Caco-2 (cell line): Measurements from ENCODE around the gene GOLT1A. TPM values are rescaled to one million over a fixed set of nuclear protein-coding genes. Genes with fewer than 3 reads are reported as not detected.
A peak's percentile ranks its signal among the peaks of the same experiment; 100 is the strongest.

ENCODE experiments used
- BruUV-seq: library from RNA; stranded (reverse); fragments of 400-500 nt; replicated peaks from 2 replicates; lab custom pipeline; 2021; lab: Mats Ljungman, UMichigan
- CTCF ChIA-PET: fragments of 300-600 bp; sonication (Branson Sonifier 250); formaldehyde crosslinking; loops from one replicate; lab custom pipeline; 2022; ENCODE audit warnings: antibody characterized with exemption; lab: Charles Lee
- POLR2A ChIA-PET: fragments of 300-600 bp; sonication (Branson Sonifier 250); formaldehyde crosslinking; loops from one replicate; lab custom pipeline; 2022; ENCODE audit warnings: antibody characterized with exemption; lab: Charles Lee
- DNase-seq, 2 experiments: peaks; one replicate each; pipeline versions ENCODE4 v3.0.0 to v3.0.0-alpha.2; 2020 to 2022
- H3K27me3 ChIP-seq: replicated peaks from 2 replicates; pipeline ENCODE4 v1.6.0; 2011; ENCODE audit warnings: low read length; ENCODE audit not compliant: control insufficient read depth, insufficient read depth
- H3K36me3 ChIP-seq: 2 replicates; pipeline ENCODE4 v1.5.1; 2011; ENCODE audit warnings: low read length; ENCODE audit not compliant: control insufficient read depth, insufficient read depth
- H3K4me1 ChIP-seq: fragments of 250-450 bp; sonication (Bioruptor Pico); 2 replicates; pipeline ENCODE4 v1.5.1; 2020; ENCODE audit warnings: mild to moderate bottlenecking
- H3K4me3 ChIP-seq: 2 replicates; pipeline ENCODE4 v1.5.1; 2011; ENCODE audit warnings: low read depth, mild to moderate bottlenecking, control low read depth, low read length
- H3K9me3 ChIP-seq: fragments of 250-450 bp; sonication (Bioruptor Pico); 2 replicates; pipeline ENCODE4 v1.5.1; 2020; ENCODE audit warnings: mild to moderate bottlenecking, moderate library complexity
- H3K27ac Mint-ChIP-seq: one replicate; pipeline ENCODE4 v1.8.0; 2022; ENCODE audit warnings: mixed read lengths; ENCODE audit not compliant: unreplicated experiment
- H3K27me3 Mint-ChIP-seq: one replicate; pipeline ENCODE4 v1.8.0; 2022; ENCODE audit warnings: mixed read lengths; ENCODE audit not compliant: insufficient read depth, unreplicated experiment
- H3K36me3 Mint-ChIP-seq: one replicate; pipeline ENCODE4 v1.8.0; 2022; ENCODE audit warnings: mild to moderate bottlenecking, mixed read lengths; ENCODE audit not compliant: insufficient read depth, unreplicated experiment
- H3K4me1 Mint-ChIP-seq: one replicate; pipeline ENCODE4 v1.8.0; 2022; ENCODE audit warnings: low read depth, mixed read lengths; ENCODE audit not compliant: unreplicated experiment
- H3K4me3 Mint-ChIP-seq: one replicate; pipeline ENCODE4 v1.8.0; 2022; ENCODE audit warnings: mild to moderate bottlenecking, moderate library complexity, mixed read lengths; ENCODE audit not compliant: unreplicated experiment
- H3K9me3 Mint-ChIP-seq: one replicate; pipeline ENCODE4 v1.8.0; 2022; ENCODE audit warnings: mixed read lengths; ENCODE audit not compliant: unreplicated experiment
- intact Hi-C: fragments of 100-400 bp; cut with micrococcal nuclease; formaldehyde crosslinking; loops from one replicate; pipeline ENCODE4 v1.10.0; 2022; ENCODE audit not compliant: unreplicated experiment
- total RNA-seq: library from RNA; stranded (reverse); gene quantifications from 2 replicates; pipeline ENCODE4 v1.2.3, GENCODE V29; 2022
- TF ChIP-seq, protein P1 (sequence below), 2 experiments: fragments of 200-600 bp in 1 of 2; IDR thresholded peaks; 1 replicate in 1 of 2; 2 replicates in 1 of 2; pipeline versions ENCODE4 v1.5.1 to v1.8.0; 2011 to 2022; ENCODE audit warnings: antibody characterized with exemption in 1 of 2, control low read depth in 1 of 2, inconsistent platforms in 1 of 2, low read depth in 1 of 2, low read length in 1 of 2, mild to moderate bottlenecking in 1 of 2, moderate library complexity in 1 of 2; ENCODE audit not compliant: insufficient read depth in 1 of 2, severe bottlenecking in 1 of 2, unreplicated experiment in 1 of 2

GOLT1A gene
- total RNA-seq, 1 experiment from 2014 or later = 25.9 TPM

DNA sequence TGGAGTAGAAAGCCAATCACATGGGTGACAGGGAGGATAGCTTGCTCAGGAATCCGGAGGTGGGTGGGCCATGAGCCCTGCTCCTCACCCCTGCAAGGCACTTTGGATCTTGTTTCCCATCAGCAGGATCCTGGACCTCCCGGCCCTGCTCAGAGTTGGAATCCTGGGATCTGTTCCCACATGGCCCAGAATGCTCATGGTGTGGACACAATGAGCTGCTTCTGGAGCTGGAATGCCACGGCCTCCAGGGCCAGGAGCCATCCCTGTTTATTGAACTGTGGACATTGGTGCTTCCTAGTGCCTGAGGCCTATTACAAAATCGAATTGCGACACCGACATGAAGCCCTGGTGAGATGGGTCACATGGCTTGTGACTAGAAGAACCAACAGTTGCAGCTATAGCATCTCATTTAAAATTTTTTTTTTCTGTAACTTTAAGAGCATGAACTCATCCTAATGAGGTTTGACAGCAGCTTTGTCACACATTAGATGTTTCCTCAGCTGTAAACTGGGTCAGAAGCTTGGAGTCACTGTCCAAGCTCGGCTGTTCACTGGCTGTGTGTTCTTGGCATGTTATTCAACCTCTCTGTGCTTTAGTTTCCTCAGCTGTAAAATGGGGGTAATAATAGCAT is 40.4 kb upstream of the GOLT1A start:
- no peaks in the 10 kb centered on the region for H3K27me3 ChIP-seq

DNA sequence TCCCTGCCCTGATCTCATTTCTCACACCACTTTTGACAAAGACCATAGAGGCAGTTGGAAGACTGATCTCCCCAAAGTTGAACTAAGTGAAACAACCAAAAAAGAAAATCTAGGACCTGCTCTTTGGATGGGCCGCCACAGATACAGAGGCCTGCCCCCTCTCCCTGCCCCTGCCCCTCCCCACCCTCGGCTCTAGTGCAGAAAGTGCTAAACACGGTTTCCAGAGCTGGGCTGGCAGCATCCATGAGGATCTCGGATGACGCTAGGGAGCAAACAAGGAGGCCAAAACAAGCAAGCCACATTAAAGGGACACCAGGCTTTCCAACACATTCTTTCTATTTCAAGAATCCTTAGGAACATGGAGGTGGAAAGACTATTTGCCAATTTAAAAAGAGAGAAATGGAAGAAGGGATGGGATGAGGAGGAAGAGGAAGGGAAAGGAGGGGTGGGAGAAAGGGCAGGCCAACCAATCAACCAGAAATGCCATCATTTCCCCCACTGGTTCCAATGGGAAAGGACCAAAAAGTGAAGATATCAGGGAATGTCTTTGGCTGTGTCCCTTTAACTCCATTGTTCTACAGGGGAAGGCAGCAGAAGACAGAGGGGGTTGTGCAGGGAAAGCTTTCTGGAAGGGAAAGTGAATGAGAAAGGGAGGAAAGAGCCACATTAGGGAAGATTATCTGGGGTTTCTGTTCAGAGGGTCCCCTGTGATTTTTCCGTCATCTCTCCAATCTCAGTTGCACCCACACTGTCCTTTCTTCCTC is 38.3 kb upstream of the GOLT1A start:
- Histone ChIP-seq H3K27me3 (no peaks in the 10 kb centered on the region), H3K4me3 (no peak overlapping the region), H3K4me1 (peaks cover 8% of the 10 kb centered on the region; the same call in 1 of the 2 replicates), H3K9me3 (no peaks in the 10 kb centered on the region), H3K36me3 (no peaks in the 10 kb centered on the region; the same call in 1 of the 2 replicates)
- no peak for DNase-seq
- intact Hi-C loops = no loop called here
- POLR2A ChIA-PET = no interaction called here
- no peak overlapping the region for H3K27ac Mint-ChIP-seq
- no TSS peak for BruUV-seq
- H3K27me3 Mint-ChIP-seq = no peaks in the 10 kb centered on the region
- no peak overlapping the region for H3K4me3 Mint-ChIP-seq
- CTCF ChIA-PET = no interaction called here
- H3K9me3 Mint-ChIP-seq = no peaks in the 10 kb centered on the region
- H3K4me1 Mint-ChIP-seq = no peaks in the 10 kb centered on the region
- TF ChIP-seq, protein P1, sequence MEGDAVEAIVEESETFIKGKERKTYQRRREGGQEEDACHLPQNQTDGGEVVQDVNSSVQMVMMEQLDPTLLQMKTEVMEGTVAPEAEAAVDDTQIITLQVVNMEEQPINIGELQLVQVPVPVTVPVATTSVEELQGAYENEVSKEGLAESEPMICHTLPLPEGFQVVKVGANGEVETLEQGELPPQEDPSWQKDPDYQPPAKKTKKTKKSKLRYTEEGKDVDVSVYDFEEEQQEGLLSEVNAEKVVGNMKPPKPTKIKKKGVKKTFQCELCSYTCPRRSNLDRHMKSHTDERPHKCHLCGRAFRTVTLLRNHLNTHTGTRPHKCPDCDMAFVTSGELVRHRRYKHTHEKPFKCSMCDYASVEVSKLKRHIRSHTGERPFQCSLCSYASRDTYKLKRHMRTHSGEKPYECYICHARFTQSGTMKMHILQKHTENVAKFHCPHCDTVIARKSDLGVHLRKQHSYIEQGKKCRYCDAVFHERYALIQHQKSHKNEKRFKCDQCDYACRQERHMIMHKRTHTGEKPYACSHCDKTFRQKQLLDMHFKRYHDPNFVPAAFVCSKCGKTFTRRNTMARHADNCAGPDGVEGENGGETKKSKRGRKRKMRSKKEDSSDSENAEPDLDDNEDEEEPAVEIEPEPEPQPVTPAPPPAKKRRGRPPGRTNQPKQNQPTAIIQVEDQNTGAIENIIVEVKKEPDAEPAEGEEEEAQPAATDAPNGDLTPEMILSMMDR (IDR thresholded peaks at IDR 0.05; ENCODE audit: insufficient read depth in 1 of 2, low read depth in 1 of 2, low read length in 1 of 2, severe bottlenecking in 1 of 2, unreplicated experiment in 1 of 2) = no peak
- H3K36me3 Mint-ChIP-seq = peaks cover 6% of the 10 kb centered on the region

More for the DNA sequence above, 40.4 kb upstream of the GOLT1A start:
- peak; percentile 69 to 70 for DNase-seq
- ChIA-PET POLR2A (no interaction called here), CTCF (interaction anchor here (1.5 to 2.7 kb wide), 4 partner anchors 40 to 144 kb away, joined by 5 to 27 read pairs (median 9); partner anchors contain the start of gene GOLT1A)
- Histone ChIP-seq H3K4me1 (peaks cover 8% of the 10 kb centered on the region; the same call in 1 of the 2 replicates), H3K36me3 (no peaks in the 10 kb centered on the region; the same call in none of the 2 replicates), H3K4me3 (no peak overlapping the region), H3K9me3 (no peaks in the 10 kb centered on the region)
- Mint-ChIP-seq H3K27ac (no peak overlapping the region), H3K27me3 (no peaks in the 10 kb centered on the region), H3K4me1 (no peaks in the 10 kb centered on the region), H3K9me3 (no peaks in the 10 kb centered on the region), H3K36me3 (peaks cover 6% of the 10 kb centered on the region), H3K4me3 (no peak overlapping the region)
- no TSS peak for BruUV-seq
- intact Hi-C loops = loop anchor here (1.0 to 2.0 kb wide), 3 partner anchors 40 to 109 kb away; no protein-coding TSS in a partner anchor
- TF ChIP-seq, protein P1 (IDR thresholded peaks at IDR 0.05; ENCODE audit: insufficient read depth in 1 of 2, low read depth in 1 of 2, low read length in 1 of 2, severe bottlenecking in 1 of 2, unreplicated experiment in 1 of 2) = no peak

DNA sequence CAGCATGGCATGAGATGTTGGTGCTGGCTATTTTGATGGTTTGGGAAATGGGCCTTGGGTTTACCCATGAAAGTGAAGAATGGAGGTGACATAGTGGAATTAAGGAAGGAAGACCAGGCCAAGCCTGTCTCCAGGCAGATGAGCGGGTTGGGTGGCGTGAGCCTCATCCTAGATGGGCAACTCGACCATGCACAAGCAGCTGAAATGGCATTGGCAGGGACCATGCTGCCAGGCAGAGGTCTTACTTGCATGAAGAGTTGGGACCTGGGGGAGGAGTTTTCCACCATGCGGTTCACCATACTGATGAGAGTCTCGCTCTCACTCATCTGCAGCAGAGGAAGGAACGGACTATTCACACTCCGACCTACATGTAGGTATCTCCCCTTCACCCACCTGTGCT is 37.5 kb upstream of the GOLT1A start:
- Mint-ChIP-seq H3K27ac (no peak overlapping the region), H3K4me3 (no peak overlapping the region), H3K4me1 (no peaks in the 10 kb centered on the region), H3K9me3 (no peaks in the 10 kb centered on the region), H3K27me3 (no peaks in the 10 kb centered on the region), H3K36me3 (peaks cover 6% of the 10 kb centered on the region)
- Histone ChIP-seq H3K27me3 (no peaks in the 10 kb centered on the region), H3K36me3 (no peaks in the 10 kb centered on the region; the same call in 1 of the 2 replicates), H3K4me1 (peaks cover 8% of the 10 kb centered on the region; the same call in 1 of the 2 replicates), H3K9me3 (no peaks in the 10 kb centered on the region), H3K4me3 (no peak overlapping the region)
- DNase-seq = no peak
- BruUV-seq = no TSS peak
- CTCF ChIA-PET = no interaction called here
- intact Hi-C loops = no loop called here
- POLR2A ChIA-PET = no interaction called here
- TF ChIP-seq, protein P1 (IDR thresholded peaks at IDR 0.05; ENCODE audit: insufficient read depth in 1 of 2, low read depth in 1 of 2, low read length in 1 of 2, severe bottlenecking in 1 of 2, unreplicated experiment in 1 of 2) = no peak
